HepG2 (cell line): ENCODE data around the gene COL8A2. TPM values are rescaled to one million over a fixed set of nuclear protein-coding genes. Genes with fewer than 3 reads are reported as not detected.

Experiments used
- ARNTL ChIP-seq: sonication (generic); formaldehyde crosslinking; IDR thresholded peaks from 2 replicates; pipeline ENCODE4 v1.4.0; 2020; ENCODE audit warnings: mild to moderate bottlenecking, missing genetic modification reagents
- GLI4 ChIP-seq: sonication (generic); formaldehyde crosslinking; IDR thresholded peaks from 2 replicates; pipeline ENCODE4 v1.5.1; 2020; ENCODE audit warnings: missing genetic modification reagents, mild to moderate bottlenecking, moderate library complexity, borderline replicate concordance
- JDP2 ChIP-seq: sonication (generic); formaldehyde crosslinking; IDR thresholded peaks from 2 replicates; pipeline ENCODE4 v1.8.1; 2022; ENCODE audit warnings: missing genetic modification reagents, borderline replicate concordance
- KLF16 ChIP-seq, 2 experiments: sonication (generic) in 1 of 2; formaldehyde crosslinking in 1 of 2; IDR thresholded peaks; 2 replicates each; pipeline versions ENCODE4 v1.6.1 to v1.8.0; 2016 to 2023; ENCODE audit warnings: missing genetic modification reagents in 2 of 2, missing compliant biosample characterization in 1 of 2
- MXD3 ChIP-seq: IDR thresholded peaks from 2 replicates; pipeline ENCODE4 v1.6.1; 2016; ENCODE audit warnings: mild to moderate bottlenecking, missing biosample characterization, missing genetic modification reagents
- PRDM15 ChIP-seq: sonication (generic); formaldehyde crosslinking; IDR thresholded peaks from 2 replicates; pipeline ENCODE4 v1.4.0; 2020; ENCODE audit warnings: missing genetic modification reagents
- REL ChIP-seq: sonication (generic); formaldehyde crosslinking; conservative IDR thresholded peaks from 2 replicates; pipeline ENCODE4 v1.8.0; 2022; ENCODE audit warnings: mild to moderate bottlenecking, missing genetic modification reagents, moderate library complexity
- ZC3H4 ChIP-seq: sonication (generic); formaldehyde crosslinking; IDR thresholded peaks from 2 replicates; pipeline ENCODE4 v1.4.0; 2020; ENCODE audit warnings: missing genetic modification reagents, borderline replicate concordance
- ZFP36L1 ChIP-seq: sonication (generic); formaldehyde crosslinking; IDR thresholded peaks from 2 replicates; pipeline ENCODE4 v1.8.0; 2022; ENCODE audit warnings: mild to moderate bottlenecking, missing genetic modification reagents, moderate library complexity
- ZMYM4 ChIP-seq: sonication (generic); formaldehyde crosslinking; IDR thresholded peaks from 2 replicates; pipeline ENCODE4 v1.8.1; 2023; ENCODE audit warnings: mild to moderate bottlenecking, missing genetic modification reagents
- ZNF20 ChIP-seq: sonication (generic); formaldehyde crosslinking; IDR thresholded peaks from 2 replicates; pipeline ENCODE4 v1.4.0; 2020; ENCODE audit warnings: mild to moderate bottlenecking, moderate library complexity, missing genetic modification reagents
- ZNF282 ChIP-seq: fragments of 450-650 bp; IDR thresholded peaks from 2 replicates; pipeline ENCODE4 v1.6.1; 2018; ENCODE audit not compliant: partially characterized antibody
- ZNF451 ChIP-seq: sonication (generic); formaldehyde crosslinking; IDR thresholded peaks from 2 replicates; pipeline ENCODE4 v1.5.0; 2020; ENCODE audit warnings: mild to moderate bottlenecking, missing genetic modification reagents
- ZNF674 ChIP-seq: sonication (generic); formaldehyde crosslinking; IDR thresholded peaks from 2 replicates; pipeline ENCODE4 v1.5.0; 2020; ENCODE audit warnings: low read depth, mild to moderate bottlenecking, missing genetic modification reagents
- ZNF713 ChIP-seq: sonication (generic); formaldehyde crosslinking; IDR thresholded peaks from 2 replicates; pipeline ENCODE4 v1.4.0; 2020; ENCODE audit warnings: mild to moderate bottlenecking, missing genetic modification reagents
- ZNF770 ChIP-seq: sonication (generic); formaldehyde crosslinking; IDR thresholded peaks from 2 replicates; pipeline ENCODE4 v1.5.0; 2020; ENCODE audit warnings: mild to moderate bottlenecking, missing genetic modification reagents
- ZNF879 ChIP-seq: sonication (generic); formaldehyde crosslinking; IDR thresholded peaks from 2 replicates; pipeline ENCODE4 v1.8.1; 2023; ENCODE audit warnings: missing genetic modification reagents
- polyA plus RNA-seq, 8 experiments: library from polyadenylated mRNA; depleted of rRNA in 3 of 8; stranded (reverse) in 7 of 8; unstranded in 1 of 8; fragments of >200 nt; fragmentation: Illumina TruSeq in 4 of 8; extraction: Trizol in 4 of 8; gene quantifications; 2 replicates each; pipeline versions ENCODE4 v1.2.1 to v1.2.3, GENCODE V29; 2011 to 2016; ENCODE audit warnings: low read depth in 4 of 8, missing spikeins in 1 of 8, mixed read lengths in 1 of 8; ENCODE audit not compliant: insufficient read depth in 1 of 8
- total RNA-seq, 5 experiments: library from RNA; depleted of rRNA; stranded (reverse); fragments of >200 nt; fragmentation: Illumina TruSeq; extraction: Trizol; gene quantifications; 2 replicates each; pipeline ENCODE4 v1.2.3, GENCODE V29; 2016; ENCODE audit warnings: low read depth in 1 of 5
- TF ChIP-seq, protein P1 (sequence below): sonication (generic); formaldehyde crosslinking; conservative IDR thresholded peaks from 2 replicates; pipeline ENCODE4 v1.8.0; 2022; ENCODE audit warnings: mild to moderate bottlenecking, moderate library complexity, missing genetic modification reagents

COL8A2 gene
- total and polyA plus RNA-seq, 2 of the 13 experiments (the other 11 are each of a cell fraction or from before 2014, with no cell fraction given): 0.13 to 0.24 TPM

- TF ChIP-seq GLI4 (CRISPR knock-in tag): 0 out of 2 replicates have a peak, but pooled peaks have one; percentile 51
- TF ChIP-seq ZNF451 (CRISPR knock-in tag): no peak
- TF ChIP-seq KLF16 (CRISPR knock-in tag; IDR thresholded peaks at IDR 0.05): peak in 1 of 2 experiments; percentile 65; a peak in 1 of 4 replicates
- TF ChIP-seq ZNF20 (CRISPR knock-in tag): no peak
- TF ChIP-seq ZNF770 (CRISPR knock-in tag): no peak
- TF ChIP-seq ZNF713 (CRISPR knock-in tag): no peak
- no peak for TF ChIP-seq REL (CRISPR knock-in tag)
- TF ChIP-seq JDP2 (CRISPR knock-in tag): no peak
- TF ChIP-seq, protein P1, sequence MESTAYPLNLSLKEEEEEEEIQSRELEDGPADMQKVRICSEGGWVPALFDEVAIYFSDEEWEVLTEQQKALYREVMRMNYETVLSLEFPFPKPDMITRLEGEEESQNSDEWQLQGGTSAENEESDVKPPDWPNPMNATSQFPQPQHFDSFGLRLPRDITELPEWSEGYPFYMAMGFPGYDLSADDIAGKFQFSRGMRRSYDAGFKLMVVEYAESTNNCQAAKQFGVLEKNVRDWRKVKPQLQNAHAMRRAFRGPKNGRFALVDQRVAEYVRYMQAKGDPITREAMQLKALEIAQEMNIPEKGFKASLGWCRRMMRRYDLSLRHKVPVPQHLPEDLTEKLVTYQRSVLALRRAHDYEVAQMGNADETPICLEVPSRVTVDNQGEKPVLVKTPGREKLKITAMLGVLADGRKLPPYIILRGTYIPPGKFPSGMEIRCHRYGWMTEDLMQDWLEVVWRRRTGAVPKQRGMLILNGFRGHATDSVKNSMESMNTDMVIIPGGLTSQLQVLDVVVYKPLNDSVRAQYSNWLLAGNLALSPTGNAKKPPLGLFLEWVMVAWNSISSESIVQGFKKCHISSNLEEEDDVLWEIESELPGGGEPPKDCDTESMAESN (CRISPR knock-in tag): no peak
- TF ChIP-seq ZNF879 (CRISPR knock-in tag): no peak
- no peak for TF ChIP-seq ZNF282
- no peak for TF ChIP-seq ZMYM4 (CRISPR knock-in tag)
- TF ChIP-seq ZFP36L1 (CRISPR knock-in tag): no peak
- TF ChIP-seq ARNTL: no peak
- TF ChIP-seq MXD3: no peak
- no peak for TF ChIP-seq ZNF674 (CRISPR knock-in tag)
- TF ChIP-seq PRDM15 (CRISPR knock-in tag): no peak
- no peak for TF ChIP-seq ZC3H4 (CRISPR knock-in tag)
Observed at GRCh38 chr1:36150296-36151133, 25.5 kb upstream of the COL8A2 start (continued).
